ENCODE results near the gene IL22. TPM values are rescaled to one million over a fixed set of nuclear protein-coding genes. Genes with fewer than 3 reads are reported as not detected.

IL22 gene
- total RNA-seq, 6 experiments from 2014 or later, result not detected

GRCh38 chr12:68198507-68199086 lies 54.8 kb downstream of the IL22 start:
- Mint-ChIP-seq H3K4me3 (no peak overlapping the region; the same call in 1 of the 2 replicates), H3K27ac (no peak overlapping the region), H3K4me1 (ENCODE audit: low read depth) (peaks cover 13% of the 10 kb centered on the region), H3K9me3 (no peaks in the 10 kb centered on the region), H3K27me3 (ENCODE audit: insufficient read depth) (peaks cover 23% of the 10 kb centered on the region), H3K36me3 (ENCODE audit: low read depth) (no peaks in the 10 kb centered on the region)
- DNase-seq, result no peak
- no peak for TF ChIP-seq CTCF (IDR thresholded peaks at IDR 0.05)

Other genes with a start within 250 kb of the IL22 start
- gene IFNG, start 93.9 kb downstream of the IL22 start, total RNA-seq (2021; fragmentation: NEBNext Ultra II Directional; extraction: Animal tissue kit (Norgen Biotek cat#: 25700)), result not detected
- gene IL26, start 27.8 kb downstream of the IL22 start, total RNA-seq (2021; fragmentation: NEBNext Ultra II Directional; extraction: Animal tissue kit (Norgen Biotek cat#: 25700)), result not detected
- 1 to 10 TPM; 7.3 to 9.1 (median 7.8) TPM for gene MDM1, start 78.8 kb upstream of the IL22 start, total RNA-seq (2021; fragmentation: NEBNext Ultra II Directional; extraction: Animal tissue kit (Norgen Biotek cat#: 25700))